Kasumi-1 (cell line): ENCODE results near the gene CSPG5.

Experiments
- DNase-seq, 2 experiments: peaks; one replicate each; lab custom pipeline; 2025; lab: John Stamatoyannopoulos, UW

Gene CSPG5

DNA sequence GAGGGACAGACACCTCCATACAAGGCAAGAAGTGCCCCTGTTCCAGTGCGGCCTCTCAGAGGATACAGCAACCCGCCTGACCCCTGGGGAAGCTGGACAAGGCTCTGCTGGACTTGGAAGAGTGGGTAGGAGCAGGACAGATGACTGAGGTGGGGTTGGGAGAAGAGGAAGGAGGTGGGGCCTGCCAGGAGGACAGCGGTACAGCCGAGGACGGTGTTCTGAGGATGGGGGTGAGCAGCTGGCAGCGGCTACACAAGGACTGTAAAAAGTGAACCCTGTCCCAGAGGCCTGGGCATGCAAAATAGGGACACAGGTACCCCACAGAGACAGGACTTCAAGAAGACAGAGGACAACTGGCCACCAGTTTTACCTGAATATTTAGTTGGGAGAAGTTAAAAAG lies 41.7 kb downstream of the CSPG5 start:
- DNase-seq: no peak

DNA sequence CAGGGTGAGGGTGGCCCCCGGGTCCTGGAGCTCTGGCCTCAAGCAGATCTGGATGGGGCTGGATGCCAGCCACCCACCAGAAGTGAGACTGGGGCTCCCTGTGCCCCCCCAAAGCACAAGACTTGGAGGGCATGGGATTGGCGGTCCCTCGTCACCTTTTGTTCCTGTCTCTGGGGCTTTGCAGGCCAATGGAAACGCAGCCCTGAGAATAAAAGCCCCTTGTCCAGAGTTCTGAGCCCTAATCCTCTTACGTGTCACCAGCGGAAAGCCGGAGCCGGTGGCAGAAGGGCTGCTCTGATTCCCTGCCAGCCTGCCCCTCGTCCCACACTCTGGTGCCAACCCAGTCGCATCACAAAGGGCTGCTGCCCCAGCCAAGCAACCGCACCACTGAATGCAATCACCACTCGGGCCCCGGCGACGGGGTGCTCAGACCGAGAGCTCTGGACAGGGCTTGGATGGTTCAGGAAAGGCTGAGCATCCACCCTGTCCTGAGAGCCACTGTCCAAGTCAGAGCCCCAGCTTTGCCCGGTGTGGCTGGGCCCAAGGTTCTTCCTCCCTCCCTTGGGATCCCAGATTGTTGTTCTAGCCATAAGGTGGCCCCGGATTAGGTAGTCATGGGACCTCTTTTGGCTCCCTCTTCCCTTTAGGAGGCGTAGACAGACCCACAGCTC lies 42.3 kb downstream of the CSPG5 start:
- no peak for DNase-seq

DNA sequence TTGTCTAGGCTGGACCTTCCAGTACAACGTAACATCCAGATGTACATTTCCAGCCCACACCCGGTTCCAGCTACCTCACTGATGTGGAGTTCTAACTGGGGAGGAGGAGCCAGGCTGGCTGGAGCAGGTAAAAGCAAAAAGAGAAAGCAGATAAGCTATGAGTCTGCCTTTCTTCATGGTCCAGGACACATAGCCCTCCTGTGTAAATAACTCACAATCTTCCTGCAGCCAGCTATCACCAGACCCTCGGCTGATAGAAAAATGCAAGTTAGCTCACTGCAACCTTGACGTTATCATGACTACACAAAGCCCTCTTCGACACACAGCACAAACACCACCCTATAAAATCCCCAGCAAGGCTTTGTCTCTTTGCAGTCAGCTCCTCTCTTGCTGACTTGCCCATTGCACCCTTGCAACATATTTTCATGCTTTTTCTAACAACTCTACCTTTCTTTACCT lies 44.6 kb downstream of the CSPG5 start:
- no peak for DNase-seq

DNA sequence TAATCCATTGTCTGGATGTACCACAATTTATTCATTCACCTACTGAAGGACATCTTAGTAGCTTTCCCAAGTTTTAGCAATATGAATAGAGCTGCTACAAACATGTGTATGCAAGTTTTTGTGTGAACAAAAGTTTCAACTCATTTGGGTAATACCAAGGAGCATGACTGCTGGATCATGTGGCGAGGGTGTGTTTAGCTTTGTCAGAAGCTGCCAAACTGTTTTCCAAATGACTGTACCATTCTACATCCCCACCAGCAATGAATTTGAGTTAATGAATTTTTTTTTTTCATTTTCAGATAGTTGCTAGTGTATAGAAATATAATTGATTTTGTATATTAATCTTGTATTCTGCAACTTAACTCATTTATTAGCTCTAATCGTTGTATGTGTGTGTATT lies 45.2 kb downstream of the CSPG5 start:
- no peak for DNase-seq

DNA sequence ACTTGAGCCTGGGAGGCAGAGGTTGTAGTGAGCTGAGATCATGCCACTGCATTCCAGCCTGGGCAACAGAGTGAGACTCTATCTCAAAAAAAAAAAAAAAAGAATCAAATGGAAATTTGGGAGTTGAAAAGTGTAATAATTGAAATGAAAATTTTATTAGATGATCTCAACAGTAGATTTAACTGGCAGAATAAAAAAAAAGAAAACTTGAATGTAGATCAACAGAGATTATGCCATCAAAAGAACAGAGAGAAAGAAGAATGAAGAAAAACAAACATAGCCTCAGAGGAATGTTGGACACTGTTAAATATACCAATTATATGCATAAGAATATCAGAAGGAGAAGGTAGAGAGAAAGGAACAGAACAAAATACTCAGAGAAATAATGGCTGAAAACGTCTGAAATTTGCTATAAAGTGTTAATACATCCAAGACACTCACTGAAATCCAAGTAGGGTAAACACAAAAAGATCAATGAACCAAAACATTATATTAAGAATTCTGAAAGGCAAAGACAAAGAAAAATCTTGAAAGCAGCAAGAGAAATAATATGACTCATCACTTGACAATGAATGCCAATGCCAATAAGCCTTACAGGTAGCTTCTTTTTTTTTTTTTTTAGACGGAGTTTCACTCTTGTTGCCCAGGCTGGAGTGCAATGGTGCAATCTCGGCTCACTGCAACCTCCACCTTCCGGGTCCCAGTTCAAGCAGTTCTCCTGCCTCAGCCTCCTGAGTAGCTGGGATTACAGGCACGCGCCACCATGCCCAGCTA lies 50.5 kb downstream of the CSPG5 start:
- DNase-seq: no peak

DNA sequence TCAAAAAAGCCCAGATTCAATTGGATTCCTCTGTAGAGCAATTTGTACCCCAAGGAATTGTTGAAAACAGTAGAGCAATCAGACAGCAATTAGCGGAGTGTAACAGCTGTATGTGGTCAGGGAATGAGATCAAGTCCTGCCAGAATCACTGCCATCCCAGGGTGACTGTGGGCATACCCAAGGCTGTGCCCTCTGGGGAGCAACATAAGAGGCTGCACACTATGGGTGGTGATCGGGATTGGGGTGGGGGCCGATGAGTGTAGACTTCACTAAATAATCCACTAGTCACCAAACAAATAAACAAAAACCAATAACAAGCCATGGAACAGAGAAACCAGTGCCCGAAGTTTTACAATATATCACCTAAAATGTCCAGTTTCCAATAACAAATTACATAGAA lies 53.0 kb downstream of the CSPG5 start:
- no peak for DNase-seq

DNA sequence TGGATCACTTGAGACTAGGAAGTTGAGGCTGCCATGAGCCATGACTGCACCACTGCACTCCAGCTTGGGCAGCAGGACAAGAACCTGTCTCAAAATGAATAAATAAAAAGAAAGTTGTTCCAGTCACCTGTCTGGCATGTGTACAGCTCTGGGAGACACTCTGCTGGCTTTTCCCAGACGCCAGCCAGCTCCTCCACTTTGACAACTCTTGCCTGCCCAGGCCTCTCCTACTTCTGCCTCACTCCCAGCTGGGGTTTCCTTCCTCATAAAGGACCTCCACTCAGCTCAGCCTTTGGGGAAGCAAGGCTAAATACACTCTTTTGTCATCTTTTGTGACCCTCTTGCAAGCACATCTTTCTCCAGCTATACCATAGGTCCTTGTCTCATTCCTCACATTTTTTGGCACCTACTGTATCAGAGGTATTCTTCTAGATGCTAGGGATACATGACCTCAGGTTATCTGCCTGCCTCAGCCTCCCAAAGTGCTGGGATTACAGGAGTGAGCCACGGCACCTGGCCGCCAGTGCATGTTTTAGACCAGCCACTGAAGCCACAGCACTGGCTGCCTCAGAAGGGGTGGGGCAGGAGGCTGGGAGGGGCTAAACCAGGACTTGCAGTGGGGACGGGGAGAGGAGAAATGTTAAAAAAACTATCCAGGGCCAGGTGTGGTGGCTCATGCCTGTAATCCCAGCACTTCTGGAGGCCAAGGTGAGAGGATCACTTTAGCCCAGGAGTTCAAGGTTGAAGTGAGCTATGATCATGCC lies 55.2 kb downstream of the CSPG5 start:
- peak; percentile 30 to 40 for DNase-seq

DNA sequence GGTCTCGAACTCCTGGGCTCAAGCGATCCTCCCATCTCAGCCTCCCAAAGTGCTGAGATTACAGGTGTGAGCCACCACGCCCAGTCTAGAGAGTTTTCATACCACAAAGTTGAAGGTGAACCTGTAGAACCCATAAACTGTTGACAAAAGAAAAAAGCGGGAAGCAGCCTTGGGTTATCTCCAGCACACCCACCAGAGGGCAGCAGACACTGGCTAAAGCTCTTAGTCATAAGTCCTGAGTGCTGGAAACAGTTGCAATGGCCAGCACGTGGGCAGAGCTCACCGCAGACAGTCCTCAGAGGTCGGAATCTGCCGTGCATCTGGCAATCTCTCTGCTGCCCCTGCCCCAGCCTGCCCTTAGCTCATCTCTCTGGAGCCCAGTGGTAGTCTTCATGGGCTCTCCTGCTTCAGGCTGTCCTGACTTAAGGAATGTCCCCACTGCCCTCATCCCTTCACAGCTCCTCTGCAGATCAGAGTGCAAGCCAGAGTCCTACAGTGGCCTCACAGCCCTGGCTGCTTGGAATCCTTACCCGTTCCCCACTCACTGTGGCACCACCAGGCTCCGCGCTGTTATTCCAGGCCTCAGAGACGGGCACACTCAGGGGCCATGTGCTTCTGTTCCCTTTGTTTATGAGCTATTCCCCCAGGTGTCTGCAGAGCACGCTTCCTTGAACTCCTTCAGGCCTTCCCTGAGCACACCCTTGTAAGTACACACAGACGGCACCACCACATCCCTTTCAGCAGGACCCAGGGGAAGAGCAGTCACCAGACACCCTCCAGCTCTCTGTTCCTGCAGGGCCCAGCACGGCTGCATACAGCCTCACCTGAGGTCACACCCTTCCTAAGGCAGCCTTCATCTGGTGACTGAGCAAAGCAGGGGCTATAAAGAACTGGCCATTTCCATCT lies 56.3 kb downstream of the CSPG5 start:
- DNase-seq: peak; percentile 90 to 95

DNA sequence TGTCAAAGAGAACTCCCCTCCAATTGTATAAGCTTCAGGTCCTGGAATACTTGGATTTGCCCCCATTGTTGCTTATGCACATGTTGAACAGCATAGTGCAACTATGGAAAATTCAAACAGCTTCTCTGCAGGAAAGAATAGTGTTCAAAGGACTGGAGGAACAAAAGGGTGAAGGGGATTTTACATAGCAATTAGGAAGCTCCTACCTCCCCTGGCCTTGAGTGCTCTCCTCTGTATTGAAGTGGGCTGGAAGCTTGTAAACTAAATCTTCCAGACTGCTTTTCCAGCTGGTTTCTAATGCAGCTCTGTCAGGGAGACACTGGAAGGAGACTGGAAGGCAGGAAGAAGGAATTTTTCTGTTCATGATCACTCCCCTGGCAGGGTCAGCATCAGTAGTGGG lies 57.9 kb downstream of the CSPG5 start:
- no peak for DNase-seq

DNA sequence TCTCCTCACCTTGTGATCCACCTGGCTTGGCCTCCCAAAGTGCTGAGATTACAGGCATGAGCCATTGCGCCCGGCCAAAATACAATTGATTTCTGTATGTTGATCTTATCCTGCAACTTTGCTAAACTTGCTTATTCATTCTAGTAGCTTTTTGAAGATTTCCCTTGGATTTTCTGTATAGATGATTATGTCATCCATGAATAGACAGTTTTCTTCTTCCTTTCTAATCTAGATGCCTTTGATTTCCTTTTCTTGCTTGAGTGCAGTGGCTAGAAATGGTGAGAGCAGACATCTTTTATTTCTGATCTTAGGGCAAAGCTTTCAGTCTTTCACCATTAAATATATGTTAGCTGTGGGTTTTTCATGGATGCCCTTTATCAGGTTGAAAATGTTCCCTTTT lies 60.7 kb downstream of the CSPG5 start:
- no peak for DNase-seq

DNA sequence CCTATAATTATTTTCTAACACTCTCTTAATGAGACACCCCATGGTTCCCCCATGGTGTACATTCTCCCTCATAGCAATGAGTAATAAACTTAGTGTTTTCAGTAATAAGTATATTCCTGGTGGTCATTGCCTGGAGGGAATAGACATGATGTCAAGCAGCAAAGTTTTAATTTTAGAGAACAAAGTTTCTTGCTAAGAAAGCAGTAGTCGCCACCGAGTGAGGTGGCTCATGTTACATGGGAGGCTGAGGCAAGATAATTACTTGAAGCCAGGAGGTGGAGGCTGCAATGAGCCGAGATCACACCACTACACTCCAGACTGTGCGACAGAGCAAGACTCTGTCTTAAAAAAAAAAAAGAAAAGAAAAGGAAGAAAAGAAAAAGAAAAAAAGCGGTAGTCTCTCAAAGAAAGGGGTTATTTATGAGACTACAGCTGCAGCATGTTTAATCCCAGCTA lies 62.8 kb downstream of the CSPG5 start:
- no peak for DNase-seq

DNA sequence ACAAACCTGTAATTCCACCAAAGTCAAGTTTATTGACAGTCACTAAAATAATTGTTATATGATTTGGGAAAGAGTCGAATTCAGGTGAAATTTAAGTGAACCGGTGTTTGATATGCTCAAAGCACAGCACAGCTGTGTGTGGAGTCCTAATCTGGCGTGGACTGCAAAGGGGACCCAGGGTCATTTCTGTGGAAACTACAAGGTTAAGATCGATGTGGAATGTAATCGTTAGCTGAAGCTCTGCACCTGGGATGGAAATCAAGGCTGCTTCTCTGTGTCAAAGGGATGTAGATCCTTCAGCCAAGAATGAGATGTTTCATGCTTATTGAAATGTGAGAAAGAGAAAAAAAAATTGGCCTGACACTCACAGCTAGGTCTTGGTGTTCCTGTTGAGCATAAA lies 63.6 kb downstream of the CSPG5 start:
- DNase-seq: no peak

DNA sequence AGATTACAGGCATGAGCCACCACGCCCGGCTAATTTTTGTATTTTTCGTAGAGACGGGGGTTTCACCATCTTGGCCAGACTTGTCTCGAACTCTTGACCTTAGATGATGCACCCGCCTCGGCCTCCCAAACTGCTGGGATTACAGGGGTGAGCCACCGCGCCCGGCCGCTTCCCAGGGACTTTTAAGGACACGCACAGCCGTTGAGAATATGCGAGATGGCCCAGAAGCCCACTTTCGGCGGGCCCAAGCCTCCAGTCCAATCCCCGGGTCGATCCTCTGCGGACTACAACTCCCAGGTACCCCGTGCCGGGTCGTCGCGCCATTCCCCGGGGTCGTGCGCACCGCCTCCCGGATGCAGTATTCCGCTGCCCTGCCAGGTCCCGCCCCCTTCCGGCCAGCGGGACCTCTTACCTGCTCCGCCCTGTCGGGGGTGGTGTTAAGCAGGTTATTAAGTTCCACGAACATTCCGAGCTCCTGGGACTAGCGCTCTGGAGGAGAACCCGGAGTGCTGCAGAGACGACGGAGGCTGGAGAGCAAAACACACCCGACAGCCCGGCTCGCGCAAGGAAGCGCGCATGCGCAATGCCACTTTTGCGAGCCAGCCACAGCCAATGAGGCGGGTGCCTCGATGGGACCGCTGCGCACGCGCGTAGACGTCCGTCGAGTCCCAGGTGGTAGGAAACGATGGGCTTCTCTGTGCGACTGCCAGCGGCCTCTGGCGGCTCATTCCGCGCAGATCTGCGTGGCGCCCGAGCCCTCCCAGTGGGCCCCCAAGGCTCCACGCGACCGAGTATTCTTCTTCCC lies 65.3 kb downstream of the CSPG5 start, which contains the start of gene ELP6:
Gene ELP6 (minus strand): TSS at position 588 of the 805 bp plus-strand sequence. CDS start 122 bp downstream, at position 466.
- peak; percentile 95 for DNase-seq

DNA sequence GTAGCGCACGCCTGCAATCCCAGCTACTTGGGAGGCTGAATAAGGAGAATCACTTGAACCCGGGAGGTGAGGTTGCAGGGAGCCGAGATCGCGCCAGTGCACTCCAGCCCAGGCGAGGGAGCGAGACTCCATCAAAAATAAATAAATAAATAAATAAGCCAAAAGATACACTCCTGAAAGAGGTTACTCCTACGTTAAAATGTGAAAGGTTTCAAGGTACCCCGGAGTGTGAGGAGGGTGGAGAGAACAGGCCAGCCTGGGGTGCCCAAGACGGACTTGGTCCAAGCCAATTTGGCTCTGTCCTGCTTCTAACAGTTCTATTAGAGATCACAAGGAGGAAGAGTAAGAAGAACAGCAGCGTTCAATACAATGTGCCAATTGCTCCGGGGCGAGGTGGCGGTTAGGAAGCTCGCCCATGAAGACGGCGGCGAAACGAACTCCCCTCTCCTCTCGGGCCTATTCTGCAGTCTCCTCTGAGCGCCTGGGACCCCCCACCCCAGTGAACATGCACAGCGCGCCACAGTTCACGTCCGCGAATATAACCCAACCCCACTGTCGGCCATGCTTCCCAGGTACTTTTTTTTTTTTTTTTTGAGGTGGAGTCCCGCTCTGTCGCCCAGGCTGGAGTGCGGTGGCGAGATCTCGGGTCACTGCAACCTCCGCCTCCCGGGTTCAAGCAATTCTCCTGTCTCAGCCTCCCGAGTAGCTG lies 66.1 kb downstream of the CSPG5 start:
- peak in 1 of 2 experiments; percentile 12 for DNase-seq
